GM12891 (cell line): ENCODE results near the gene DNAJC11.

Experiments
- PAX5 ChIP-seq: IDR thresholded peaks from 2 replicates; pipeline ENCODE4 v1.6.1; 2011; ENCODE audit warnings: low read length, moderate library complexity, mild to moderate bottlenecking; ENCODE audit not compliant: insufficient read depth, severe bottlenecking
- POLR2A ChIP-seq: IDR thresholded peaks from 2 replicates; pipeline ENCODE4 v1.6.1; 2011; ENCODE audit warnings: low read depth, low read length, control low read depth
- POLR2AphosphoS5 ChIP-seq: IDR thresholded peaks from 2 replicates; pipeline ENCODE4 v1.6.1; 2011; ENCODE audit warnings: low read depth, low read length, control low read depth
- SPI1 ChIP-seq: IDR thresholded peaks from 2 replicates; pipeline ENCODE4 v1.6.1; 2011; ENCODE audit warnings: low read depth, low read length, control low read depth
- TAF1 ChIP-seq: IDR thresholded peaks from 2 replicates; pipeline ENCODE4 v1.6.1; 2011; ENCODE audit warnings: low read depth, low read length, control low read depth

GRCh38 chr1:6619045-6619444, 82.6 kb downstream of the DNAJC11 start:
- TF ChIP-seq PAX5 (no peak), POLR2A (no peak), POLR2AphosphoS5 (no peak), SPI1 (no peak), TAF1 (no peak)
